IPS-18a (cell line): ENCODE data around the gene THRAP3.

Experiments used
- H3K27ac ChIP-seq: one replicate; pipeline ENCODE4 v1.5.1; 2013; ENCODE audit warnings: low read length
- H3K27me3 ChIP-seq: one replicate; pipeline ENCODE4 v1.6.1; 2013; ENCODE audit warnings: mild to moderate bottlenecking, low read length; ENCODE audit not compliant: control insufficient read depth, insufficient read depth
- H3K36me3 ChIP-seq: one replicate; pipeline ENCODE4 v1.6.1; 2013; ENCODE audit warnings: low read depth, low read length; ENCODE audit not compliant: control insufficient read depth
- H3K4me1 ChIP-seq: one replicate; pipeline ENCODE4 v1.6.1; 2013; ENCODE audit warnings: low read depth, low read length; ENCODE audit not compliant: control insufficient read depth
- H3K4me3 ChIP-seq: one replicate; pipeline ENCODE4 v1.5.1; 2013; ENCODE audit warnings: low read length
- H3K9ac ChIP-seq: one replicate; pipeline ENCODE4 v1.6.1; 2013; ENCODE audit warnings: mild to moderate bottlenecking, low read length, moderate library complexity
- H3K9me3 ChIP-seq: one replicate; pipeline ENCODE4 v1.6.1; 2013; ENCODE audit warnings: low read depth, low read length; ENCODE audit not compliant: control insufficient read depth

The THRAP3 gene

DNA sequence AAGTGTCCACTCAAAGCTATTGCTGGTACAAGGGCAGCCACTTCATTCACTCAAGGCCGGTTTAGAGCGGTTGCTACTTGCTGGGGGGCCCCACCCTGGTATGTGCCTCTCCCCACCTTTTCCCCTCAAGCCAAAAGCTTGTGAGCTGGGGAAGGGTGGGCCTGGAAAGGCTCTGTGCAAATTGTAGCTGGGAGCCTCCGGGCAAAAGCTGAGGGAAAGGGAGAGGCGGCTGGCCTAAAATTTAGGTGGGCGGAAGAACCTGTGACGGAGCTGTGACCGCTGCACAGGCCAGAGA, 81.6 kb downstream of the THRAP3 start:
- Histone ChIP-seq H3K9me3 (no peaks in the 10 kb centered on the region), H3K27ac (no peak overlapping the region), H3K9ac (peak overlapping the region; percentile 27), H3K27me3 (peaks cover 5% of the 10 kb centered on the region), H3K4me3 (peak overlapping the region; percentile 91), H3K4me1 (peaks cover 10% of the 10 kb centered on the region), H3K36me3 (peaks cover 38% of the 10 kb centered on the region)

- Histone ChIP-seq H3K27me3 (peaks cover 5% of the 10 kb centered on the region), H3K4me3 (peak within 1 kb of the TSS; percentile 91), H3K9me3 (no peaks in the 10 kb centered on the region), H3K27ac (no peak within 1 kb of the TSS), H3K4me1 (peaks cover 10% of the 10 kb centered on the region), H3K36me3 (peaks cover 33% of the 10 kb centered on the region), H3K9ac (peak within 1 kb of the TSS; percentile 67)
Observed at GRCh38 chr1:36306210-36306901, 82.1 kb downstream of the THRAP3 start, which contains the start of gene SH3D21. Gene SH3D21 (plus strand): TSS chr1:36306368. CDS start chr1:36306421, 53 bp downstream.

GRCh38 chr1:36306902-36307456, 82.7 kb downstream of the THRAP3 start:
- Histone ChIP-seq H3K27ac (no peak overlapping the region), H3K9me3 (no peaks in the 10 kb centered on the region), H3K9ac (peak overlapping the region; percentile 67), H3K4me3 (peak overlapping the region; percentile 91), H3K4me1 (peaks cover 10% of the 10 kb centered on the region), H3K27me3 (peaks cover 5% of the 10 kb centered on the region), H3K36me3 (peaks cover 27% of the 10 kb centered on the region)

- peaks cover 10% of the 10 kb centered on the region for H3K4me1 ChIP-seq
- H3K9ac ChIP-seq, result peak overlapping the region; percentile 67
- H3K27ac ChIP-seq, result no peak overlapping the region
- peak overlapping the region; percentile 91 for H3K4me3 ChIP-seq
- peaks cover 19% of the 10 kb centered on the region for H3K36me3 ChIP-seq
- H3K27me3 ChIP-seq, result peaks cover 5% of the 10 kb centered on the region
- no peaks in the 10 kb centered on the region for H3K9me3 ChIP-seq
Observed at GRCh38 chr1:36307601-36308330, 83.5 kb downstream of the THRAP3 start.

DNA sequence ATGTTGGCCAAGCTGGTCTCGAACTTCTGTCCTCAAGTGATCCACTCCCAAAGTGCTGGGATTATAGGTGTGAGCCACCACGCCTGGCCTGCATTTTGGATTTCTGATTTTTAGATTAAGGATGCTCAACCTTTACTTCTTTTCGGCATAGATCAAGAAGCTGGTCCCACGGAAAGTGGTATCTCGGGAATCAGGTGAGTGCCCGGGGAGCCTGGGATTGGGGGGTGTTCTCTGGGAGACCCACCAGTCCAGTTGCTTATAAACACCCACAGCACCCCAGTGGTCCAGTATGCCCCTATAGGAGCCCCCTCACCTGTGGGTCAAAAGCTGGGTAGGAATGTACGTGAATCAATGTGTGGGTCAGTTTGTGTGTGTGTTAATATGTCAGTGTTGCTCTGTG, 85.2 kb downstream of the THRAP3 start:
- H3K4me3 ChIP-seq, result no peak overlapping the region
- H3K36me3 ChIP-seq, result peaks cover 6% of the 10 kb centered on the region
- no peak overlapping the region for H3K9ac ChIP-seq
- H3K9me3 ChIP-seq, result no peaks in the 10 kb centered on the region
- peaks cover 5% of the 10 kb centered on the region for H3K27me3 ChIP-seq
- H3K4me1 ChIP-seq, result peaks cover 10% of the 10 kb centered on the region
- H3K27ac ChIP-seq, result no peak overlapping the region

- no peak overlapping the region for H3K27ac ChIP-seq
- peaks cover 8% of the 10 kb centered on the region for H3K4me1 ChIP-seq
- H3K36me3 ChIP-seq, result no peaks in the 10 kb centered on the region
- no peak overlapping the region for H3K9ac ChIP-seq
- H3K27me3 ChIP-seq, result peaks cover 57% of the 10 kb centered on the region
- peak overlapping the region; percentile 67 for H3K4me3 ChIP-seq
- H3K9me3 ChIP-seq, result no peaks in the 10 kb centered on the region
Observed at GRCh38 chr1:36320291-36320761, 96.1 kb downstream of the THRAP3 start.

DNA sequence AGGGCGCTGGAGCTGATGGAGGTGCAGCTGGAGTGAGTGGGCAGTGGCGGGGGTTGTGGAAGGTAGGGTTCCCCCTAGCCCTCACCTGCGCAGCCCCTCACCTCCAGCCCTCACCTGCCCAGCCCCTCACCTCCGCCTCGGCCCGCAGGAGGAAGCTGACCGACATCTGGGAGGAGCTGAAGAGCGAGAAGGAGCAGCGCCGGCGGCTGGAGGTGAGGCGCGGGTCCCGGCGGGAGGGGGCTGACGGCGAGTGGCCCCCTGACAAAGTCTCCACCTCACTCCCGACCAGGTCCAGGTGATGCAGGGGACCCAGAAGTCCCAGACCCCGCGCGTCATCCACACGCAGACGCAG, 96.5 kb downstream of the THRAP3 start:
- Histone ChIP-seq H3K4me1 (peaks cover 8% of the 10 kb centered on the region), H3K9ac (no peak overlapping the region), H3K36me3 (no peaks in the 10 kb centered on the region), H3K9me3 (no peaks in the 10 kb centered on the region), H3K4me3 (peak overlapping the region; percentile 67), H3K27me3 (peaks cover 61% of the 10 kb centered on the region), H3K27ac (no peak overlapping the region)

DNA sequence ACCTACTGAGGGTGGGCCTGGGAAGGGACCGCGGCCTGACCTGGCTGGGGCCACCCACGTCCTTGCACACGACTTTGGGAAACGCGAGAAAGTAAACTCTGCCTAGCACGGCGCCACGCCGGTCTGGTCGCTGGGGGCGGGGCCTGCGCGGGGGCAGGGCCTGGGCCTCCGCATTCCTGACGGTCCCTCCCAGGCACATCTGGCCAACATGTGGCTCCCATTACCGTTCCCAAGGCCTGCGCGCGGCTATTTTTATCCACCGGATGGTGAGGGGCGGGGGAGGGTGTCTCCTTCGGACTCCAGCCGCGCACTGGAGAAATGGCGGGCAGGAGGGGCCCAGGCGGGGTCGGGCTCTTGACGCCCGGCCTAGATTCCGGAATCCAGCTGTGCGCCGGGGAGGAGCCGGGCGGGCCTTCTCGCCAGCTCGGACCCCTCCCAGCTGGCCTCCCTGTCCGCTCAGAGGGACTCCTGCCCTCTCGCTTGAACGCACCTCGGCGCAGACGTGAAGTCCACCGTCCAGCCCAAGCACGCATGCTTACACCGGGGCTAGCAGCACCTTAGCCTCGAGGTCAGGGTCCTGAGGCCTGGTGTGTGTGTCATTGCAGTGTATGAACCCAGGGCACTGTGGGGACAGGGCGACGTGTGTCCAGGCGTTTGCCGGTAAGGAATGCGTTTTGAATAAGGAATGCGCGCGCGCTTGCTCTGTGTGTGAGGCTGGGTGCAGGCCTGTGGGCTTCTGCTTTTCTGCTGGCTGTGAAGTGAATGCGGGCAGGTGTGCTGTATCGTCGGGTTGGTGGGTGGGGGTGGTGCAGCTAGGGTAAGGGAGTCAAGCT, 97.1 kb downstream of the THRAP3 start:
- H3K36me3 ChIP-seq, result no peaks in the 10 kb centered on the region
- H3K27me3 ChIP-seq, result peaks cover 63% of the 10 kb centered on the region
- peak overlapping the region; percentile 28 for H3K9ac ChIP-seq
- peaks cover 8% of the 10 kb centered on the region for H3K4me1 ChIP-seq
- H3K27ac ChIP-seq, result no peak overlapping the region
- no peaks in the 10 kb centered on the region for H3K9me3 ChIP-seq
- peak overlapping the region; percentile 67 for H3K4me3 ChIP-seq

- peaks cover 8% of the 10 kb centered on the region for H3K4me1 ChIP-seq
Observed at GRCh38 chr1:36322041-36322785, 98.0 kb downstream of the THRAP3 start.

GRCh38 chr1:36322786-36323635, 98.8 kb downstream of the THRAP3 start:
- Histone ChIP-seq H3K4me1 (peaks cover 8% of the 10 kb centered on the region), H3K27me3 (peaks cover 63% of the 10 kb centered on the region), H3K4me3 (peak overlapping the region; percentile 67), H3K27ac (no peak overlapping the region), H3K9me3 (no peaks in the 10 kb centered on the region), H3K36me3 (no peaks in the 10 kb centered on the region), H3K9ac (peak overlapping the region; percentile 21)

More at GRCh38 chr1:36322041-36322785, 98.0 kb downstream of the THRAP3 start:
- Histone ChIP-seq H3K27me3 (peaks cover 63% of the 10 kb centered on the region), H3K9me3 (no peaks in the 10 kb centered on the region), H3K9ac (peak overlapping the region; percentile 28), H3K36me3 (no peaks in the 10 kb centered on the region), H3K27ac (no peak overlapping the region), H3K4me3 (peak overlapping the region; percentile 67)
